HCT116 (cell line): ENCODE data around the gene TRPC4. TPM values are rescaled to one million over a fixed set of nuclear protein-coding genes. Genes with fewer than 3 reads are reported as not detected.

Experiments used
- ATAC-seq: fragments of 200-7000 bp; cut with Tn5 transposase; 2 replicates; pipeline ENCODE4 v1.9.1; 2020; ENCODE audit warnings: mild to moderate bottlenecking, moderate library complexity
- BruUV-seq: library from RNA; stranded (reverse); fragments of 400-500 nt; replicated peaks from 2 replicates; lab custom pipeline; 2021; lab: Mats Ljungman, UMichigan
- CTCF ChIA-PET: fragments of 300-600 bp; sonication (Branson Sonifier 250); formaldehyde crosslinking; loops from one replicate; lab custom pipeline; 2021; ENCODE audit warnings: antibody characterized with exemption; lab: Charles Lee
- POLR2A ChIA-PET: fragments of 300-600, 350-600 bp; sonication (Branson Sonifier 250); formaldehyde crosslinking; loops from one replicate; lab custom pipeline; 2021; ENCODE audit warnings: antibody characterized with exemption; lab: Charles Lee
- RAD21 ChIA-PET, 2 experiments: fragments of 300-600 bp; sonication (Branson Sonifier 250); formaldehyde crosslinking; loops; one replicate each; lab custom pipeline; 2023; ENCODE audit warnings: low total read pairs in 2 of 2; ENCODE audit not compliant: uncharacterized antibody in 2 of 2, unreplicated experiment in 2 of 2, low non-redundant PET in 1 of 2; lab: Charles Lee
- DNase-seq: peaks from one replicate; pipeline ENCODE4 v3.0.0-alpha.2; 2010; ENCODE audit warnings: low read depth, low spot score
- H2AFZ ChIP-seq: fragments of 200-600 bp; shearing (Covaris generic), sonication (generic); 2 replicates; pipeline ENCODE4 v1.6.1; 2017; ENCODE audit warnings: low read depth, mixed run types, mixed read lengths, antibody characterized with exemption, low read length; ENCODE audit not compliant: poor library complexity, severe bottlenecking
- H3K27ac ChIP-seq: 2 replicates; pipeline ENCODE4 v1.5.1; 2012; ENCODE audit warnings: low read depth, low read length
- H3K27me3 ChIP-seq: fragments of 200-600 bp; sonication (generic); 2 replicates; pipeline ENCODE4 v1.6.1; 2016; ENCODE audit warnings: mixed run types, low read length, mixed read lengths; ENCODE audit not compliant: insufficient read depth
- H3K36me3 ChIP-seq, 2 experiments: fragments of 200-500 bp in 1 of 2; fragments of 200-600 bp in 1 of 2; sonication (Bioruptor generic) in 1 of 2; sonication (generic) in 1 of 2; 2 replicates each; pipeline versions ENCODE4 v1.5.1 to v1.6.1; 2014 to 2016; ENCODE audit warnings: low read length in 2 of 2, inconsistent platforms in 1 of 2, mixed read lengths in 1 of 2, mixed run types in 1 of 2; ENCODE audit not compliant: insufficient read depth in 2 of 2, control insufficient read depth in 1 of 2
- H3K4me1 ChIP-seq, 2 experiments: fragments of 200-600 bp in 1 of 2; sonication (generic) in 1 of 2; 2 replicates each; pipeline versions ENCODE4 v1.5.1 to v1.6.1; 2012 to 2017; ENCODE audit warnings: low read length in 2 of 2, inconsistent platforms in 1 of 2, mild to moderate bottlenecking in 1 of 2, mixed read lengths in 1 of 2, mixed run types in 1 of 2, moderate library complexity in 1 of 2; ENCODE audit not compliant: insufficient read depth in 2 of 2, control insufficient read depth in 1 of 2
- H3K4me2 ChIP-seq: fragments of 200-600 bp; sonication (generic); 2 replicates; pipeline ENCODE4 v1.6.1; 2017; ENCODE audit warnings: mixed run types, low read length, mixed read lengths
- H3K4me3 ChIP-seq, 2 experiments: fragments of 200-600 bp in 1 of 2; sonication (generic) in 1 of 2; replicated peaks in 1 of 2; 2 replicates each; pipeline ENCODE4 v1.5.1; 2011 to 2016; ENCODE audit warnings: low read length in 2 of 2, control low read depth in 1 of 2, low read depth in 1 of 2, mild to moderate bottlenecking in 1 of 2, mixed read lengths in 1 of 2, mixed run types in 1 of 2
- H3K79me2 ChIP-seq: fragments of 200-600 bp; sonication (generic); 2 replicates; pipeline ENCODE4 v1.6.1; 2017; ENCODE audit warnings: mild to moderate bottlenecking, mixed run types, low read length, moderate library complexity, mixed read lengths; ENCODE audit not compliant: insufficient read depth
- H3K9ac ChIP-seq: fragments of 200-600 bp; sonication (generic); 2 replicates; pipeline ENCODE4 v1.6.1; 2016; ENCODE audit warnings: low read length, mixed read lengths
- H3K9me2 ChIP-seq: fragments of 200-600 bp; sonication (generic), shearing (Covaris generic); 2 replicates; pipeline ENCODE4 v1.6.1; 2017; ENCODE audit warnings: mixed run types, mild to moderate bottlenecking, moderate library complexity; ENCODE audit not compliant: insufficient read depth
- H3K9me3 ChIP-seq, 2 experiments: fragments of 200-500 bp in 1 of 2; fragments of 200-600 bp in 1 of 2; sonication (Bioruptor generic) in 1 of 2; sonication (generic) in 1 of 2; 2 replicates each; pipeline ENCODE4 v1.6.1; 2014 to 2017; ENCODE audit warnings: low read length in 2 of 2, mixed read lengths in 2 of 2, inconsistent platforms in 1 of 2, low read depth in 1 of 2, mild to moderate bottlenecking in 1 of 2, mixed run types in 1 of 2, moderate library complexity in 1 of 2; ENCODE audit not compliant: control insufficient read depth in 1 of 2, insufficient read depth in 1 of 2
- H4K20me1 ChIP-seq: fragments of 200-600 bp; sonication (generic), shearing (Covaris generic); 2 replicates; pipeline ENCODE4 v1.6.1; 2017; ENCODE audit warnings: mixed run types, mild to moderate bottlenecking, moderate library complexity; ENCODE audit not compliant: insufficient read depth
- CEBPB ChIP-seq: IDR thresholded peaks from 2 replicates; pipeline ENCODE4 v1.6.1; 2012; ENCODE audit warnings: low read depth
- ELF1 ChIP-seq: IDR thresholded peaks from 2 replicates; pipeline ENCODE4 v1.6.1; 2012; ENCODE audit warnings: low read depth, borderline replicate concordance
- EZH2phosphoT487 ChIP-seq: fragments of 200-600 bp; IDR thresholded peaks from 2 replicates; pipeline ENCODE4 v1.6.1; 2018; ENCODE audit warnings: antibody characterized with exemption, borderline replicate concordance
- SIN3A ChIP-seq: IDR thresholded peaks from 2 replicates; pipeline ENCODE4 v1.6.1; 2012; ENCODE audit warnings: low read depth
- SRF ChIP-seq: IDR thresholded peaks from 2 replicates; pipeline ENCODE4 v1.6.1; 2012; ENCODE audit warnings: low read depth
- YY1 ChIP-seq: IDR thresholded peaks from 2 replicates; pipeline ENCODE4 v1.6.1; 2011; ENCODE audit warnings: low read length, low read depth, moderate library complexity, mild to moderate bottlenecking; ENCODE audit not compliant: insufficient replicate concordance; ENCODE audit errors: extremely low read depth
- ZNF274 ChIP-seq: fragments of 200-500 bp; sonication (Bioruptor generic); IDR thresholded peaks from 2 replicates; pipeline ENCODE4 v1.6.1; 2014; ENCODE audit warnings: mild to moderate bottlenecking, low read depth, low read length, inconsistent platforms
- intact Hi-C: fragments of 100-400 bp; cut with micrococcal nuclease; formaldehyde crosslinking; loops from 2 replicates; pipeline ENCODE4 v1.10.0; 2022
- total RNA-seq: library from RNA; stranded (reverse); gene quantifications from one replicate; pipeline ENCODE4 v1.2.1, GENCODE V29; 2021; ENCODE audit not compliant: unreplicated experiment
- TF ChIP-seq, protein P1 (sequence below): IDR thresholded peaks from 2 replicates; pipeline ENCODE4 v1.6.1; 2012
- TF ChIP-seq, protein P2 (sequence below): IDR thresholded peaks from 2 replicates; pipeline ENCODE4 v1.6.1; 2012

TRPC4 gene
- total RNA-seq, 1 experiment from 2014 or later, result not detected

GRCh38 chr13:37695200-37695599, 174.4 kb downstream of the TRPC4 start:
- H3K4me3 ChIP-seq, result no peak overlapping the region
- H3K9ac ChIP-seq, result no peak overlapping the region
- H3K27me3 ChIP-seq, result no peaks in the 10 kb centered on the region
- peaks cover 8 to 38% of the 10 kb centered on the region in 2 experiments; a peak in 3 of 4 replicates for H3K9me3 ChIP-seq
- no peaks in the 10 kb centered on the region for H3K36me3 ChIP-seq
- H4K20me1 ChIP-seq, result no peaks in the 10 kb centered on the region
- ChIA-PET CTCF (no interaction called here), POLR2A (no interaction called here), RAD21 (no interaction called here)
- H2AFZ ChIP-seq, result no peak overlapping the region
- no peak overlapping the region for H3K4me2 ChIP-seq
- H3K27ac ChIP-seq, result no peak overlapping the region
- DNase-seq, result no peak
- no peaks in the 10 kb centered on the region for H3K79me2 ChIP-seq
- no peaks in the 10 kb centered on the region for H3K4me1 ChIP-seq
- no peaks in the 10 kb centered on the region for H3K9me2 ChIP-seq
- TF ChIP-seq ELF1 (no peak), ZNF274 (no peak), SRF (no peak), EZH2phosphoT487 (no peak), CEBPB (no peak)
- TF ChIP-seq, protein P1, sequence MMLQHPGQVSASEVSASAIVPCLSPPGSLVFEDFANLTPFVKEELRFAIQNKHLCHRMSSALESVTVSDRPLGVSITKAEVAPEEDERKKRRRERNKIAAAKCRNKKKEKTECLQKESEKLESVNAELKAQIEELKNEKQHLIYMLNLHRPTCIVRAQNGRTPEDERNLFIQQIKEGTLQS, result no peak
- no peak for ATAC-seq
- no TSS peak for BruUV-seq
- intact Hi-C loops, result no loop called here

GRCh38 chr13:37690361-37690760, 179.2 kb downstream of the TRPC4 start:
- intact Hi-C loops, result no loop called here
- no peaks in the 10 kb centered on the region for H3K4me1 ChIP-seq
- H3K9me2 ChIP-seq, result no peaks in the 10 kb centered on the region
- no peaks in the 10 kb centered on the region for H4K20me1 ChIP-seq
- peaks cover 2 to 37% of the 10 kb centered on the region in 2 experiments; a peak in 3 of 4 replicates for H3K9me3 ChIP-seq
- no TSS peak for BruUV-seq
- ChIA-PET RAD21 (no interaction called here), POLR2A (no interaction called here), CTCF (no interaction called here)
- H3K4me2 ChIP-seq, result no peak overlapping the region
- H3K4me3 ChIP-seq, result no peak overlapping the region
- no peak overlapping the region for H2AFZ ChIP-seq
- H3K9ac ChIP-seq, result no peak overlapping the region
- TF ChIP-seq, protein P2, sequence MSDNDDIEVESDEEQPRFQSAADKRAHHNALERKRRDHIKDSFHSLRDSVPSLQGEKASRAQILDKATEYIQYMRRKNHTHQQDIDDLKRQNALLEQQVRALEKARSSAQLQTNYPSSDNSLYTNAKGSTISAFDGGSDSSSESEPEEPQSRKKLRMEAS, result no peak
- no peak for TF ChIP-seq YY1
- TF ChIP-seq SIN3A, result no peak
- no peak for TF ChIP-seq ZNF274
- no peak for ATAC-seq
- no peak for DNase-seq
- H3K27ac ChIP-seq, result no peak overlapping the region
- no peaks in the 10 kb centered on the region for H3K79me2 ChIP-seq
- H3K36me3 ChIP-seq, result no peaks in the 10 kb centered on the region
- no peaks in the 10 kb centered on the region for H3K27me3 ChIP-seq
